GM10847 (cell line): Measurements from ENCODE around the gene ZFPL1.

ENCODE experiments used
- POLR2A ChIP-seq: IDR thresholded peaks from 2 replicates; pipeline ENCODE4 v1.6.1; 2011; ENCODE audit not compliant: insufficient read length; ENCODE audit errors: extremely low read depth

Gene ZFPL1

GRCh38 chr11:65083834-65084597, at the start of gene ZFPL1, which contains the start of gene CDCA5:
Gene ZFPL1, plus strand, starts transcription at chr11:65084222. Its CDS starts 477 bp downstream, at chr11:65084699.
Gene CDCA5, minus strand, starts transcription at chr11:65084040. Its CDS starts 62 bp downstream, at chr11:65083978.
- TF ChIP-seq POLR2A: peak; percentile 68

- no peak for TF ChIP-seq POLR2A
These were observed 49.6 kb upstream of the ZFPL1 start for GRCh38 chr11:65034423-65034822.

GRCh38 chr11:65035579-65035978, 48.4 kb upstream of the ZFPL1 start:
- no peak for TF ChIP-seq POLR2A

DNA sequence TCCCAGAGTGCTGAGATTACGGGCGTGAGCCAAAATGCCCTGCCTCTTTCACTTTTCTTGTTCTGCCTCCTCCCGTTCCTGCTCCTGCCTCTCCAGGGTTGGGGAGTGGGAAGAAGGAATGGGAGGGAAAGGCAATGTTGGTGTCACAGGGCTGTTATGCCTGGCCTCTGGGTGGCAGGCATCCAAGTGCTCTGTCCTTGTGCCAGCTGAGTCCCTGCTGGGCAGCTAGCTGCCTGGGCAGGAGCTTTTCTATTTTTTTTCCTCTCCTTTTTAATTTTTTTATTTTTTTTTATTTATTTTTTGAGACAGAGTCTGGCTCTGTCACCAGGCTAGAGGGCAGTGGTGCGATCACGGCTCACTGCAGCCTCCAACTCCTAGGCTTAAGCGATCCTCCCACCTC, 47.1 kb upstream of the ZFPL1 start:
- no peak for TF ChIP-seq POLR2A

GRCh38 chr11:65040520-65040846, 43.5 kb upstream of the ZFPL1 start:
- TF ChIP-seq POLR2A: no peak

- TF ChIP-seq POLR2A: peak; percentile 33
These were observed 43.0 kb upstream of the ZFPL1 start, which contains the start of gene SAC3D1 for GRCh38 chr11:65040847-65041622. Gene SAC3D1, plus strand, starts transcription at chr11:65041210. Its CDS starts 83 bp downstream, at chr11:65041293.

- no peak for TF ChIP-seq POLR2A
These were observed 41.1 kb upstream of the ZFPL1 start for GRCh38 chr11:65042891-65043290.

GRCh38 chr11:65043881-65044501, 40.0 kb upstream of the ZFPL1 start:
- TF ChIP-seq POLR2A: no peak

DNA sequence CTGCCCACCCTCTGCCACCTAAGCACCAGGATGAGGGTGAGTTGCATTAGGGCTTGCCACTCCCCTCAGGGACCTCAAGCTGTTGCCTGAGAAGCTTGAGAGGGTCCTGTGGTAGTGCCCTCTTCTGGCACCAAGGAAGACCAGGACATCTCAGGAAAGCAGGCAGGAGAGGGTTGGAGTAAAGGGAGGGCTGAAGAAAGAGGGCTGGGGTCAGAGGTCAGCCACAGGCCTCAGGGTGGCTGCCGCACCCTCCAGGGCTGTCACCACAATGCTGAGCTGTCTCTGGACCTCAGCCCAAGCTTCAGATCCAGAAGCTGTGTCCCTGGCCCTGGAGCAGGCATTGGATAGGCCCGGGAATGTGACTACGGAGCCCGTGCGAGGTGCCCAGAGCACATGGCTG, 39.0 kb upstream of the ZFPL1 start:
- no peak for TF ChIP-seq POLR2A

DNA sequence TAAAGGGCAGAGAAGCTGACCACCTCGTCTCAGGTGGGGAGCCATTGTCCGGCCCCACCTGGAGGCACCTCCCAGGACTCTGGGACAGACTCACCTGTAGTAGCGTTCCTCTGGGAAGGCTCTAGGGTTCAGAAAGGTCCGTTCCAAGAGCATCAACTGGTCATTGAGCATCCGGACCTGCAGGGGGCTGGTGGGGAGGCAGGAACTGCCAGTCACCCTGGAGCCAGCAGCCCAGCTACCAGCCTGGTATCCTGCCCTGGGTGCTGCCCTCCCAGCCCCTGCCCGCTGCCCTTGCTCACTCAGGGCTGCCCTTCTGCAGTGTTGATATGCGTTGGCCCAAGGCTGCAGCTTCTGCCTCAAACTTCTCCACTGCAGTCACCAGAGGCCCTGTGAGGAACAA, 38.3 kb upstream of the ZFPL1 start:
- TF ChIP-seq POLR2A: no peak

GRCh38 chr11:65047581-65048422, 36.2 kb upstream of the ZFPL1 start:
- TF ChIP-seq POLR2A: no peak

- no peak for TF ChIP-seq POLR2A
These were observed 32.6 kb upstream of the ZFPL1 start for GRCh38 chr11:65051398-65051858.

GRCh38 chr11:65053827-65054508, 30.1 kb upstream of the ZFPL1 start:
- TF ChIP-seq POLR2A: no peak

- TF ChIP-seq POLR2A: no peak
These were observed 28.5 kb upstream of the ZFPL1 start for GRCh38 chr11:65055538-65055937.

GRCh38 chr11:65056999-65057398, 27.0 kb upstream of the ZFPL1 start:
- no peak for TF ChIP-seq POLR2A

DNA sequence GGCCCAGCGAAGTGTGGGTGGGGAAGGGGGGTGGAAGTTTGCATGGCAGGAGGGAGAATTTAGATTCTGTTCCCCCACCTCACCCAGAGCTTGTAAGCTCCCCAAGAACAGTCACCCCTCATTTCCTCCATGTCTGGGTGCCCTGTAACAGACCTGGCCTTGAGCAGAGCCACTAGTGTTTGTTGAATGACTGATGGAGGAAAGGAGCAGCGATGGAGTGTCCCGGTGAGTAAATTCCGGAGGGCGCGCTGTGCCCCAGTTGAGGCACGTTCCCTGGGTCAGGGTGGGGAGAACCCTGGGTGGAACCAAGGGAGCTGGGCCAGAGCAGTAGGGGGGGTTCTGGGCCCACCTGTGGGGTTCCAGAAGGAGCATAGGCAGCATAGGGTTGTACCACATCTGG, 26.5 kb upstream of the ZFPL1 start:
- TF ChIP-seq POLR2A: no peak
